Measurements from ENCODE around the gene METTL6.

METTL6 gene

GRCh38 chr3:15451216-15452113 is 24.1 kb upstream of the METTL6 start:
- H3K9me3 ChIP-seq (ENCODE audit: low read length) = no peaks in the 10 kb centered on the region
- no peaks in the 10 kb centered on the region for H3K9me2 ChIP-seq (ENCODE audit: low read depth, low read length)
- no peak overlapping the region for H3K4me3 ChIP-seq (ENCODE audit: low read depth, low read length, poor library complexity, severe bottlenecking)
- H3K27ac ChIP-seq (ENCODE audit: low read depth, low read length, poor library complexity, severe bottlenecking) = no peak overlapping the region
- no peak overlapping the region for H3K9ac ChIP-seq (ENCODE audit: low read length)
- no peaks in the 10 kb centered on the region for H3K36me3 ChIP-seq (ENCODE audit: insufficient read depth, low read length)
- H3K27me3 ChIP-seq (ENCODE audit: insufficient read depth, low read length) = no peaks in the 10 kb centered on the region
- no peaks in the 10 kb centered on the region for H4K20me1 ChIP-seq (ENCODE audit: insufficient read depth, low read length)
- no peaks in the 10 kb centered on the region for H3K79me2 ChIP-seq (ENCODE audit: insufficient read depth, low read length)
- no peaks in the 10 kb centered on the region for H3F3A ChIP-seq (ENCODE audit: insufficient read depth, low read length)
- TF ChIP-seq EZH2 (IDR thresholded peaks at IDR 0.05; ENCODE audit: borderline replicate concordance, low read length) (no peak), CTCF (IDR thresholded peaks at IDR 0.05; ENCODE audit: low read length) (no peak)
- no peak overlapping the region for H3K4me2 ChIP-seq (ENCODE audit: low read length)
- H2AFZ ChIP-seq (ENCODE audit: low read length) = no peak overlapping the region
- no peaks in the 10 kb centered on the region for H3K4me1 ChIP-seq (ENCODE audit: insufficient read depth, low read length, severe bottlenecking)

DNA sequence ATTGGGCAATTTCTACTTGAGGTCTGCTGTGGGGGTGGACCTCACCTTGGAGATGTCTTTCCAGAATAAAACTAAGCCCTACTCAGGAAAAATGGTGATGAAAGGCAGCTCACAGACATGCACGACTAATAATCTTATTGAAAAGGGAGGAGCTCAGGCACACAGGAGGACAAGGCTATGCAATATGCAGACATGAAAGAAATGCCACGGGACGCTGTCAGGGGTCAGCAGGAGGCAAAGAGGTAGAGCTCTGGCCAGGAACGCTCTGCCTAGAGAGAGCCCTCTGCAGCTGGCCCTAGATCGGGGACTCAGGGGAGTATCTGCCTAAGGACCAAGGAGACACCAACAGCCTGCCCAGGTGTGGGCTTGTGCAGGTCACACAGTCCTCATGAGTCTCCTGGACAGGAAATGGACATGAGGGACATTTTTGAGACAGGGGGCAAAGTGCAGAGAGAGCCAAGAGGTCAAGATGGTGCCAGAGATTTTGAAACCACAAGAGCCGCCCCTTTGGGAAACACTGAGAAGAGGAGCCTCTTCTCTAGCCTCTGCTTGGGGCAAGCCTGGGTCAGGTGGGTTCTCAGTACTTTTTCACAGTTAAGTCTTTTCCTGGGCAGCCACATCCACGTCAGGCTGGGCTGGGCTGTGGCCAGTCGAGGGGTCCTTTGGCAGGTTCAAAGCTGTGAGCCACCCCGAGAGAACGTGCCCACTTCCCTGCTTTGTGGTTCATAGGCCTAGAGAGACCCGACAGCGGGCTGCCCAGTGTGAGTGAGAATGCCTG is 23.3 kb upstream of the METTL6 start:
- Histone ChIP-seq H3K36me3 (ENCODE audit: insufficient read depth, low read length) (no peaks in the 10 kb centered on the region), H3K27me3 (ENCODE audit: insufficient read depth, low read length) (no peaks in the 10 kb centered on the region), H3F3A (ENCODE audit: insufficient read depth, low read length) (no peaks in the 10 kb centered on the region), H2AFZ (ENCODE audit: low read length) (no peak overlapping the region), H3K9me3 (ENCODE audit: low read length) (no peaks in the 10 kb centered on the region), H3K4me3 (ENCODE audit: low read depth, low read length, poor library complexity, severe bottlenecking) (no peak overlapping the region), H3K9ac (ENCODE audit: low read length) (no peak overlapping the region), H3K27ac (ENCODE audit: low read depth, low read length, poor library complexity, severe bottlenecking) (no peak overlapping the region), H3K79me2 (ENCODE audit: insufficient read depth, low read length) (no peaks in the 10 kb centered on the region), H4K20me1 (ENCODE audit: insufficient read depth, low read length) (no peaks in the 10 kb centered on the region), H3K9me2 (ENCODE audit: low read depth, low read length) (no peaks in the 10 kb centered on the region), H3K4me1 (ENCODE audit: insufficient read depth, low read length, severe bottlenecking) (no peaks in the 10 kb centered on the region), H3K4me2 (ENCODE audit: low read length) (no peak overlapping the region)
- TF ChIP-seq EZH2 (IDR thresholded peaks at IDR 0.05; ENCODE audit: borderline replicate concordance, low read length) = no peak
- TF ChIP-seq CTCF (IDR thresholded peaks at IDR 0.05; ENCODE audit: low read length) = no peak

GRCh38 chr3:15449489-15450224 is 22.3 kb upstream of the METTL6 start:
- H3K9me2 ChIP-seq (ENCODE audit: low read depth, low read length) = no peaks in the 10 kb centered on the region
- no peaks in the 10 kb centered on the region for H4K20me1 ChIP-seq (ENCODE audit: insufficient read depth, low read length)
- no peak overlapping the region for H2AFZ ChIP-seq (ENCODE audit: low read length)
- TF ChIP-seq CTCF (IDR thresholded peaks at IDR 0.05; ENCODE audit: low read length) (no peak), EZH2 (IDR thresholded peaks at IDR 0.05; ENCODE audit: borderline replicate concordance, low read length) (no peak)
- H3K27ac ChIP-seq (ENCODE audit: low read depth, low read length, poor library complexity, severe bottlenecking) = no peak overlapping the region
- no peaks in the 10 kb centered on the region for H3K9me3 ChIP-seq (ENCODE audit: low read length)
- H3K4me3 ChIP-seq (ENCODE audit: low read depth, low read length, poor library complexity, severe bottlenecking) = no peak overlapping the region
- H3K9ac ChIP-seq (ENCODE audit: low read length) = no peak overlapping the region
- no peaks in the 10 kb centered on the region for H3F3A ChIP-seq (ENCODE audit: insufficient read depth, low read length)
- no peak overlapping the region for H3K4me2 ChIP-seq (ENCODE audit: low read length)
- no peaks in the 10 kb centered on the region for H3K27me3 ChIP-seq (ENCODE audit: insufficient read depth, low read length)
- H3K79me2 ChIP-seq (ENCODE audit: insufficient read depth, low read length) = no peaks in the 10 kb centered on the region
- no peaks in the 10 kb centered on the region for H3K36me3 ChIP-seq (ENCODE audit: insufficient read depth, low read length)
- no peaks in the 10 kb centered on the region for H3K4me1 ChIP-seq (ENCODE audit: insufficient read depth, low read length, severe bottlenecking)

Measured in OCI-LY1 (cell line).